WTC11 (cell line): ENCODE measurements around the gene MLYCD. TPM values are rescaled to one million over a fixed set of nuclear protein-coding genes. Genes with fewer than 3 reads are reported as not detected.

Experiments
- ATAC-seq: fragments of 200-7000 bp; cut with Tn5 transposase; 2 replicates; pipeline ENCODE4 v1.10.0; 2021; ENCODE audit warnings: mild to moderate bottlenecking, moderate library complexity
- CTCF ChIA-PET: fragments of 300-600 bp; sonication (Branson Sonifier 250); formaldehyde crosslinking; loops from one replicate; lab custom pipeline; 2021; ENCODE audit warnings: antibody characterized with exemption; lab: Charles Lee
- POLR2A ChIA-PET: fragments of 350-600 bp; sonication (Branson Sonifier 250); formaldehyde crosslinking; loops from one replicate; lab custom pipeline; 2021; ENCODE audit warnings: antibody characterized with exemption; lab: Charles Lee
- DNase-seq: peaks from one replicate; pipeline ENCODE4 v3.0.0; 2021; ENCODE audit warnings: low spot score
- H3K27ac Mint-ChIP-seq: 2 replicates; pipeline ENCODE4 v1.8.0; 2021; ENCODE audit warnings: mixed read lengths
- H3K27me3 Mint-ChIP-seq: 2 replicates; pipeline ENCODE4 v1.8.0; 2021; ENCODE audit warnings: low read depth, mild to moderate bottlenecking, moderate library complexity, mixed read lengths
- H3K36me3 Mint-ChIP-seq: 2 replicates; pipeline ENCODE4 v1.8.0; 2021; ENCODE audit warnings: mixed read lengths
- H3K4me1 Mint-ChIP-seq: 2 replicates; pipeline ENCODE4 v1.8.0; 2022; ENCODE audit warnings: mixed read lengths
- H3K4me3 Mint-ChIP-seq: 2 replicates; pipeline ENCODE4 v1.8.0; 2021; ENCODE audit warnings: mild to moderate bottlenecking, moderate library complexity, mixed read lengths
- H3K9me3 Mint-ChIP-seq: 2 replicates; pipeline ENCODE4 v1.8.0; 2021; ENCODE audit warnings: mixed read lengths
- CREB1 ChIP-seq: sonication (generic); formaldehyde crosslinking; IDR thresholded peaks from 2 replicates; pipeline ENCODE4 v1.8.0; 2023; ENCODE audit warnings: mild to moderate bottlenecking, missing genetic modification reagents
- FOXK1 ChIP-seq: sonication (generic); formaldehyde crosslinking; IDR thresholded peaks from 2 replicates; pipeline ENCODE4 v1.8.0; 2022; ENCODE audit warnings: mild to moderate bottlenecking, moderate library complexity, missing genetic modification reagents
- GRHL2 ChIP-seq: fragments of 250-450 bp; sonication (Bioruptor Pico); IDR thresholded peaks from 2 replicates; pipeline ENCODE4 v1.8.0; 2022; ENCODE audit warnings: mild to moderate bottlenecking, moderate library complexity; ENCODE audit not compliant: insufficient replicate concordance, severe bottlenecking
- JUN ChIP-seq: sonication (generic); formaldehyde crosslinking; IDR thresholded peaks from 2 replicates; pipeline ENCODE4 v1.8.0; 2023; ENCODE audit warnings: mild to moderate bottlenecking, missing genetic modification reagents
- KAT7 ChIP-seq: sonication (generic); formaldehyde crosslinking; IDR thresholded peaks from 2 replicates; pipeline ENCODE4 v1.8.1; 2023; ENCODE audit warnings: missing genetic modification reagents, mild to moderate bottlenecking, borderline replicate concordance
- NFE2L1 ChIP-seq: sonication (generic); formaldehyde crosslinking; IDR thresholded peaks from 2 replicates; pipeline ENCODE4 v1.8.1; 2023; ENCODE audit warnings: missing genetic modification reagents
- NR3C1 ChIP-seq: sonication (generic); formaldehyde crosslinking; conservative IDR thresholded peaks from 2 replicates; pipeline ENCODE4 v1.8.1; 2023; ENCODE audit warnings: low read depth, mild to moderate bottlenecking, missing genetic modification reagents
- RELA ChIP-seq: sonication (generic); formaldehyde crosslinking; IDR thresholded peaks from 2 replicates; pipeline ENCODE4 v1.8.1; 2022; ENCODE audit warnings: missing genetic modification reagents, mild to moderate bottlenecking, borderline replicate concordance
- SP1 ChIP-seq: sonication (generic); formaldehyde crosslinking; conservative IDR thresholded peaks from 2 replicates; pipeline ENCODE4 v1.8.1; 2022; ENCODE audit warnings: missing genetic modification reagents
- ZBTB21 ChIP-seq: sonication (generic); formaldehyde crosslinking; IDR thresholded peaks from 2 replicates; pipeline ENCODE4 v1.8.1; 2023; ENCODE audit warnings: mild to moderate bottlenecking, missing genetic modification reagents, borderline replicate concordance
- ZNF138 ChIP-seq: sonication (generic); formaldehyde crosslinking; conservative IDR thresholded peaks from 2 replicates; pipeline ENCODE4 v1.8.1; 2022; ENCODE audit warnings: mild to moderate bottlenecking, moderate library complexity, missing genetic modification reagents
- ZNF263 ChIP-seq: sonication (generic); formaldehyde crosslinking; IDR thresholded peaks from 2 replicates; pipeline ENCODE4 v1.8.1; 2022; ENCODE audit warnings: low read depth, mild to moderate bottlenecking, moderate library complexity, missing genetic modification reagents
- ZNF671 ChIP-seq: fragments of 250-450 bp; sonication (Bioruptor Pico); IDR thresholded peaks from 2 replicates; pipeline ENCODE4 v1.8.0; 2021; ENCODE audit warnings: mild to moderate bottlenecking
- total RNA-seq: library from RNA; stranded (reverse); gene quantifications from 3 replicates; pipeline ENCODE4 v1.2.3, GENCODE V29; 2021
- TF ChIP-seq, protein P1 (sequence below): fragments of 250-450 bp; sonication (Bioruptor Pico); IDR thresholded peaks from 2 replicates; pipeline ENCODE4 v1.9.0; 2021; ENCODE audit warnings: mild to moderate bottlenecking
- TF ChIP-seq, protein P2 (sequence below): sonication (generic); formaldehyde crosslinking; conservative IDR thresholded peaks from 2 replicates; pipeline ENCODE4 v1.8.1; 2023; ENCODE audit warnings: mild to moderate bottlenecking, low read depth, missing genetic modification reagents, moderate library complexity
- TF ChIP-seq, protein P3 (sequence below): sonication (generic); formaldehyde crosslinking; IDR thresholded peaks from 2 replicates; pipeline ENCODE4 v1.8.0; 2022; ENCODE audit warnings: mild to moderate bottlenecking, missing genetic modification reagents
- TF ChIP-seq, protein P4 (sequence below): sonication (generic); formaldehyde crosslinking; IDR thresholded peaks from 2 replicates; pipeline ENCODE4 v1.8.0; 2022; ENCODE audit warnings: mild to moderate bottlenecking, missing genetic modification reagents
- TF ChIP-seq, protein P5 (sequence below): fragments of 200-600 bp; IDR thresholded peaks from 2 replicates; pipeline ENCODE4 v1.8.0; 2022; ENCODE audit warnings: antibody characterized with exemption
- TF ChIP-seq, protein P6 (sequence below): sonication (generic); formaldehyde crosslinking; IDR thresholded peaks from 2 replicates; pipeline ENCODE4 v1.8.0; 2023; ENCODE audit warnings: missing genetic modification reagents, mild to moderate bottlenecking, borderline replicate concordance

MLYCD gene
- total RNA-seq, 1 experiment from 2014 or later, result 6.3 TPM

DNA sequence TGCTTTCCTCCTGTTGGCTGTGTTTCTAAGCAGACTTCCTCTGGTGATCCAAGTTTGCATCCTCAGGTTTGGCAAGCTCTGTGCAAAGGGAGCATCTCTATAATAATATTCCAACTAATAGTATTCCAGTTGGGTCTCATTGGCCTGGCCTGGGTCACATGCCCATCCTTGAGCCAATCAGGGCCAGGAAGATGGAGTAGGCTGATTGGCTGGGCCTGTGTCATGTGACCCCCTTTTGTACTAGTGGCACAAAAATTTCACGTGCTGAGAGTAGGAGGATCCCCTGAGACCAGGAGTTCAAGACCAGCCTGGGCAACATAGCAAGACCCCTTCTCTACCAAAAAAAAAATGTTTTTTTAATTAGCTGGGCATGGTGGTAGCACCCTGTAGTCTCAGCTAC is 35.2 kb upstream of the MLYCD start (continued):
- TF ChIP-seq GRHL2 (CRISPR knock-in tag) (no peak), NFE2L1 (CRISPR knock-in tag) (no peak), ZBTB21 (CRISPR knock-in tag) (no peak), ZNF138 (CRISPR knock-in tag) (no peak), ZNF263 (no peak)
- TF ChIP-seq, protein P1, sequence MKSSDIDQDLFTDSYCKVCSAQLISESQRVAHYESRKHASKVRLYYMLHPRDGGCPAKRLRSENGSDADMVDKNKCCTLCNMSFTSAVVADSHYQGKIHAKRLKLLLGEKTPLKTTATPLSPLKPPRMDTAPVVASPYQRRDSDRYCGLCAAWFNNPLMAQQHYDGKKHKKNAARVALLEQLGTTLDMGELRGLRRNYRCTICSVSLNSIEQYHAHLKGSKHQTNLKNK (CRISPR knock-in tag), result no peak
- TF ChIP-seq, protein P2, sequence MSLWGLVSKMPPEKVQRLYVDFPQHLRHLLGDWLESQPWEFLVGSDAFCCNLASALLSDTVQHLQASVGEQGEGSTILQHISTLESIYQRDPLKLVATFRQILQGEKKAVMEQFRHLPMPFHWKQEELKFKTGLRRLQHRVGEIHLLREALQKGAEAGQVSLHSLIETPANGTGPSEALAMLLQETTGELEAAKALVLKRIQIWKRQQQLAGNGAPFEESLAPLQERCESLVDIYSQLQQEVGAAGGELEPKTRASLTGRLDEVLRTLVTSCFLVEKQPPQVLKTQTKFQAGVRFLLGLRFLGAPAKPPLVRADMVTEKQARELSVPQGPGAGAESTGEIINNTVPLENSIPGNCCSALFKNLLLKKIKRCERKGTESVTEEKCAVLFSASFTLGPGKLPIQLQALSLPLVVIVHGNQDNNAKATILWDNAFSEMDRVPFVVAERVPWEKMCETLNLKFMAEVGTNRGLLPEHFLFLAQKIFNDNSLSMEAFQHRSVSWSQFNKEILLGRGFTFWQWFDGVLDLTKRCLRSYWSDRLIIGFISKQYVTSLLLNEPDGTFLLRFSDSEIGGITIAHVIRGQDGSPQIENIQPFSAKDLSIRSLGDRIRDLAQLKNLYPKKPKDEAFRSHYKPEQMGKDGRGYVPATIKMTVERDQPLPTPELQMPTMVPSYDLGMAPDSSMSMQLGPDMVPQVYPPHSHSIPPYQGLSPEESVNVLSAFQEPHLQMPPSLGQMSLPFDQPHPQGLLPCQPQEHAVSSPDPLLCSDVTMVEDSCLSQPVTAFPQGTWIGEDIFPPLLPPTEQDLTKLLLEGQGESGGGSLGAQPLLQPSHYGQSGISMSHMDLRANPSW (CRISPR knock-in tag), result no peak

DNA sequence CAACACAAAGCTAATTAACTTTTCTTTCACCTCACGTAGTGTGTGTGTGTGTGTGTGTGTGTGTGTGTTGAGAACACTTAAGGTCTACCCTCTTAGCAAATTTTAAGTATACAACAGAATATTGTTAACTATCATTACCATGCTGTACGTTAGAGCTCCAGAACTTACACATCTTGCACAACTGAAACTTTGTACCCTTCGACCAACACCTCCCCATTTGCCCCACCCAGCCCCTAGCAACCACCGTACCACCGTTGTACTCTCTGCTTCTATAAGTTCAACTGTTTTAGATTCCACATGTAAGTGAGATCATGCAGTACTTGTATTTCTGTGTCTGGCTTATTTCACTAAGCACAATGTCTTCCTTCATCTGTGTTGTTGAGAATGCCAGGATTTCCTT is 28.1 kb upstream of the MLYCD start:
- Mint-ChIP-seq H3K9me3 (peaks cover 17% of the 10 kb centered on the region), H3K4me1 (0 out of 2 replicates have a peak, but pooled peaks cover 2% of the 10 kb centered on the region), H3K36me3 (no peaks in the 10 kb centered on the region), H3K27ac (no peak overlapping the region), H3K27me3 (no peaks in the 10 kb centered on the region; the same call in 1 of the 2 replicates), H3K4me3 (no peak overlapping the region)
- CTCF ChIA-PET, result no interaction called here
- POLR2A ChIA-PET, result no interaction called here
- TF ChIP-seq SP1 (CRISPR knock-in tag) (no peak), FOXK1 (CRISPR knock-in tag) (no peak), NR3C1 (CRISPR knock-in tag) (no peak), ZNF671 (CRISPR knock-in tag) (no peak), ZBTB21 (CRISPR knock-in tag) (no peak), CREB1 (CRISPR knock-in tag) (no peak), RELA (CRISPR knock-in tag) (no peak), JUN (CRISPR knock-in tag) (no peak)
- TF ChIP-seq, protein P3, sequence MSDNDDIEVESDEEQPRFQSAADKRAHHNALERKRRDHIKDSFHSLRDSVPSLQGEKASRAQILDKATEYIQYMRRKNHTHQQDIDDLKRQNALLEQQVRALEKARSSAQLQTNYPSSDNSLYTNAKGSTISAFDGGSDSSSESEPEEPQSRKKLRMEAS (CRISPR knock-in tag), result no peak
- TF ChIP-seq, protein P4, sequence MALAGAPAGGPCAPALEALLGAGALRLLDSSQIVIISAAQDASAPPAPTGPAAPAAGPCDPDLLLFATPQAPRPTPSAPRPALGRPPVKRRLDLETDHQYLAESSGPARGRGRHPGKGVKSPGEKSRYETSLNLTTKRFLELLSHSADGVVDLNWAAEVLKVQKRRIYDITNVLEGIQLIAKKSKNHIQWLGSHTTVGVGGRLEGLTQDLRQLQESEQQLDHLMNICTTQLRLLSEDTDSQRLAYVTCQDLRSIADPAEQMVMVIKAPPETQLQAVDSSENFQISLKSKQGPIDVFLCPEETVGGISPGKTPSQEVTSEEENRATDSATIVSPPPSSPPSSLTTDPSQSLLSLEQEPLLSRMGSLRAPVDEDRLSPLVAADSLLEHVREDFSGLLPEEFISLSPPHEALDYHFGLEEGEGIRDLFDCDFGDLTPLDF (CRISPR knock-in tag), result no peak
- no peak for DNase-seq
- ATAC-seq, result no peak

DNA sequence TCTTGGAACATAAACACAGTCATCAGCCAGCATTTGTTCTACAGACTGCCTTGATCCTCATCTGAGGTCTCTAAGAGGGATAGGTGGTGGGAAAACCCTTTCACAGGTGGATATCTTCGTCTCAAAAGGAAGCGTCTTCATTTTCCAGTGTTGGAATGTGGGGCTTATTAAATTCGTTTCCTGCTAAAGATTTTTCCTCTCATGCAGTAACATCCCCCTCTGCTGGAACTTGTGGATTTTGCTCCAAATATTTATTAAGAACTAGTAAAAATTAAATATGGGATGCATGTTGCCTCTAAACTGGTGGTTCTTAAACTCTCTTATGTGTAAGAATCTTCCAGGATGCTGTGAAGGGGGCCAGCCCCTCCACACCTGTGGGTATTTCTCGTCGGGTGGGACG is 20.1 kb upstream of the MLYCD start:
- no peak for DNase-seq
- peaks cover 18% of the 10 kb centered on the region; the same call in 1 of the 2 replicates for H3K27me3 Mint-ChIP-seq
- ATAC-seq, result no peak; the same call in 1 of the 2 replicates
- peaks cover 9% of the 10 kb centered on the region for H3K9me3 Mint-ChIP-seq
- CTCF ChIA-PET, result interaction anchor here (1.0 kb wide), 1 partner anchor 53 kb away, joined by 7 read pairs; no protein-coding TSS in a partner anchor
- no peak for TF ChIP-seq KAT7 (CRISPR knock-in tag)
- TF ChIP-seq, protein P5, sequence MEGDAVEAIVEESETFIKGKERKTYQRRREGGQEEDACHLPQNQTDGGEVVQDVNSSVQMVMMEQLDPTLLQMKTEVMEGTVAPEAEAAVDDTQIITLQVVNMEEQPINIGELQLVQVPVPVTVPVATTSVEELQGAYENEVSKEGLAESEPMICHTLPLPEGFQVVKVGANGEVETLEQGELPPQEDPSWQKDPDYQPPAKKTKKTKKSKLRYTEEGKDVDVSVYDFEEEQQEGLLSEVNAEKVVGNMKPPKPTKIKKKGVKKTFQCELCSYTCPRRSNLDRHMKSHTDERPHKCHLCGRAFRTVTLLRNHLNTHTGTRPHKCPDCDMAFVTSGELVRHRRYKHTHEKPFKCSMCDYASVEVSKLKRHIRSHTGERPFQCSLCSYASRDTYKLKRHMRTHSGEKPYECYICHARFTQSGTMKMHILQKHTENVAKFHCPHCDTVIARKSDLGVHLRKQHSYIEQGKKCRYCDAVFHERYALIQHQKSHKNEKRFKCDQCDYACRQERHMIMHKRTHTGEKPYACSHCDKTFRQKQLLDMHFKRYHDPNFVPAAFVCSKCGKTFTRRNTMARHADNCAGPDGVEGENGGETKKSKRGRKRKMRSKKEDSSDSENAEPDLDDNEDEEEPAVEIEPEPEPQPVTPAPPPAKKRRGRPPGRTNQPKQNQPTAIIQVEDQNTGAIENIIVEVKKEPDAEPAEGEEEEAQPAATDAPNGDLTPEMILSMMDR, result peak; percentile 37
- TF ChIP-seq, protein P6, sequence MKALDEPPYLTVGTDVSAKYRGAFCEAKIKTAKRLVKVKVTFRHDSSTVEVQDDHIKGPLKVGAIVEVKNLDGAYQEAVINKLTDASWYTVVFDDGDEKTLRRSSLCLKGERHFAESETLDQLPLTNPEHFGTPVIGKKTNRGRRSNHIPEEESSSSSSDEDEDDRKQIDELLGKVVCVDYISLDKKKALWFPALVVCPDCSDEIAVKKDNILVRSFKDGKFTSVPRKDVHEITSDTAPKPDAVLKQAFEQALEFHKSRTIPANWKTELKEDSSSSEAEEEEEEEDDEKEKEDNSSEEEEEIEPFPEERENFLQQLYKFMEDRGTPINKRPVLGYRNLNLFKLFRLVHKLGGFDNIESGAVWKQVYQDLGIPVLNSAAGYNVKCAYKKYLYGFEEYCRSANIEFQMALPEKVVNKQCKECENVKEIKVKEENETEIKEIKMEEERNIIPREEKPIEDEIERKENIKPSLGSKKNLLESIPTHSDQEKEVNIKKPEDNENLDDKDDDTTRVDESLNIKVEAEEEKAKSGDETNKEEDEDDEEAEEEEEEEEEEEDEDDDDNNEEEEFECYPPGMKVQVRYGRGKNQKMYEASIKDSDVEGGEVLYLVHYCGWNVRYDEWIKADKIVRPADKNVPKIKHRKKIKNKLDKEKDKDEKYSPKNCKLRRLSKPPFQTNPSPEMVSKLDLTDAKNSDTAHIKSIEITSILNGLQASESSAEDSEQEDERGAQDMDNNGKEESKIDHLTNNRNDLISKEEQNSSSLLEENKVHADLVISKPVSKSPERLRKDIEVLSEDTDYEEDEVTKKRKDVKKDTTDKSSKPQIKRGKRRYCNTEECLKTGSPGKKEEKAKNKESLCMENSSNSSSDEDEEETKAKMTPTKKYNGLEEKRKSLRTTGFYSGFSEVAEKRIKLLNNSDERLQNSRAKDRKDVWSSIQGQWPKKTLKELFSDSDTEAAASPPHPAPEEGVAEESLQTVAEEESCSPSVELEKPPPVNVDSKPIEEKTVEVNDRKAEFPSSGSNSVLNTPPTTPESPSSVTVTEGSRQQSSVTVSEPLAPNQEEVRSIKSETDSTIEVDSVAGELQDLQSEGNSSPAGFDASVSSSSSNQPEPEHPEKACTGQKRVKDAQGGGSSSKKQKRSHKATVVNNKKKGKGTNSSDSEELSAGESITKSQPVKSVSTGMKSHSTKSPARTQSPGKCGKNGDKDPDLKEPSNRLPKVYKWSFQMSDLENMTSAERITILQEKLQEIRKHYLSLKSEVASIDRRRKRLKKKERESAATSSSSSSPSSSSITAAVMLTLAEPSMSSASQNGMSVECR (CRISPR knock-in tag), result no peak
- no peak overlapping the region for H3K27ac Mint-ChIP-seq
- peaks cover 15% of the 10 kb centered on the region for H3K4me1 Mint-ChIP-seq
- no peaks in the 10 kb centered on the region; the same call in 1 of the 2 replicates for H3K36me3 Mint-ChIP-seq
- no peak overlapping the region for H3K4me3 Mint-ChIP-seq
- POLR2A ChIA-PET, result no interaction called here
